ENCODE measurements around the gene GZMH.

GZMH gene

DNA sequence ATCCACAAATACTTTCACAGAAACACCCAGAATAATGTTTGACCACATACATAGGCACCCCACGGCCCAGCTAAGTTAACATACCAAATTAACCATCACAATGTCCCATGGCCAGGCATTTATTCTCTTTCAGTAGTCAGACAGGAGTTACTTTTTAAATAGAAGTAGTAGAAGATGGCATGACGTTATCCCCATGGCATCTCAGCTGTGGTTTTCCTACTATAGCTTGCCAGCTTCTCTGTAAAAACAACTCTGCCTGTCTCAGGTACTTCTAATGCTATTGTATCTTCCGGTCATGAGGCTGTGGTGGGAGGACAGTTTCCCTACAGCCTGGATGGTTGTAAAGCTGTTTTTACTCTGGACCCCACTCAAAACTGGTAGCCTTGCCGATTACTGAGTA is 52.7 kb downstream of the GZMH start:
- Histone ChIP-seq H3K27me3 (ENCODE audit: control insufficient read depth in 2 of 2, insufficient read depth in 2 of 2, low read length in 2 of 2) (no peaks in the 10 kb centered on the region), H3K27ac (ENCODE audit: low read depth in 2 of 2, low read length in 2 of 2) (no peak overlapping the region), H3K4me3 (ENCODE audit: low read length in 2 of 2) (no peak overlapping the region), H3K9ac (ENCODE audit: low read depth in 1 of 2, low read length in 2 of 2) (no peak overlapping the region), H3K36me3 (ENCODE audit: control insufficient read depth in 2 of 2, insufficient read depth in 2 of 2, low read length in 2 of 2) (no peaks in the 10 kb centered on the region), H3K4me1 (ENCODE audit: control insufficient read depth in 2 of 2, insufficient read depth in 2 of 2, low read length in 2 of 2) (no peaks in the 10 kb centered on the region), H3K9me3 (ENCODE audit: control insufficient read depth in 2 of 2, low read length in 2 of 2) (no peaks in the 10 kb centered on the region)

Measured in mucosa of rectum (tissue), 2 donors.